ENCODE results near the gene INPP5K. TPM values are rescaled to one million over a fixed set of nuclear protein-coding genes. Genes with fewer than 3 reads are reported as not detected.

The INPP5K gene
- total and polyA plus RNA-seq, 10 of the 15 experiments (the other 5 are each of a cell fraction or from before 2014, with no cell fraction given): 0.58 to 41.2 (median 23.3) TPM

DNA sequence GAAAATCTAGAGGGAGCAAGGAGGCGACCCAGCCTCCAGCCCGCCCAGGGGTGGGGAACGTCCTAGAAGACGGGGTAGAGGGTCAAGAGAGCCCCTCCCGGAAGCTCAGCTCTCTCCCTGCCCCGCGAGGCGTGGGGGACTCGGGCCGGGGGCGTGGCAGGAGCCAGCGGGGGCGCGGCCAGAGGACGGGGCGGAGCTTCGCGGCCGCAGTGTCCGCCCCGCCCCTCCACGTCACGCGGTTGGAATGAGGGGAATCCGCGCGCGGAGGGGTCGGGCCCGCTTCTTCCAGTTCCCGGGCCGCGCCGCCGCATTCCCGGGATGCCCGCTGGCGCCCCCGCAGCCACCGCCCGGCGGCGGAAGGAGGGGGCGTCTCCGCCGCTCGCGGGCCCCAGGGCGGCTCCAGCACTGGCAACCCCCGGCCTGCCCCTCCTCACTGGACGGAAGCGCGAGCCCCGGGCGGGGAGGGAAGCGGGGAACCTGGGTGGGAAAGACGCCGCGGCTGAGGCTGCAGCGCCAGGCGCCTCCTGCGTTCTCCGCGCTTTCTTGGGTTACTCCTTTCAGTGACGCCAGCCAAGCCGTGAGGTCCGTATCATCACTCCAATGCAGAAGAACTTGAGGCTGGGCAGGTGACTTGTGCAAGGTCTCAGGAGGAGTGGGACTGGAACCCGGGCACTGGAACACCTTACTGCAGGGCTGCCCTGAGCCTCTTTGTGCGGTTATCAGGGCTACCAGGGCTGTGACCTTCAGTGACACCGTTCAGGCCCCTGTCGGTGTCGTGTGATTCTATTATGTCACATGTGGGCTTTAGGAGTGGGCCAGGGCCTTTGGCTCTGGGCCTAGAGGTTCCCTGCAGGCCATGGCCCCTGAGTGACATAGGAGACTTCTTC lies 28.2 kb downstream of the INPP5K start (continued):
- TF ChIP-seq, protein P1, sequence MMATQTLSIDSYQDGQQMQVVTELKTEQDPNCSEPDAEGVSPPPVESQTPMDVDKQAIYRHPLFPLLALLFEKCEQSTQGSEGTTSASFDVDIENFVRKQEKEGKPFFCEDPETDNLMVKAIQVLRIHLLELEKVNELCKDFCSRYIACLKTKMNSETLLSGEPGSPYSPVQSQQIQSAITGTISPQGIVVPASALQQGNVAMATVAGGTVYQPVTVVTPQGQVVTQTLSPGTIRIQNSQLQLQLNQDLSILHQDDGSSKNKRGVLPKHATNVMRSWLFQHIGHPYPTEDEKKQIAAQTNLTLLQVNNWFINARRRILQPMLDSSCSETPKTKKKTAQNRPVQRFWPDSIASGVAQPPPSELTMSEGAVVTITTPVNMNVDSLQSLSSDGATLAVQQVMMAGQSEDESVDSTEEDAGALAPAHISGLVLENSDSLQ (IDR thresholded peaks at IDR 0.05): no peak
- TF ChIP-seq NRF1 (conservative IDR thresholded peaks at IDR 0.05; ENCODE audit: low read depth, low read length): no peak
- TF ChIP-seq, protein P2, sequence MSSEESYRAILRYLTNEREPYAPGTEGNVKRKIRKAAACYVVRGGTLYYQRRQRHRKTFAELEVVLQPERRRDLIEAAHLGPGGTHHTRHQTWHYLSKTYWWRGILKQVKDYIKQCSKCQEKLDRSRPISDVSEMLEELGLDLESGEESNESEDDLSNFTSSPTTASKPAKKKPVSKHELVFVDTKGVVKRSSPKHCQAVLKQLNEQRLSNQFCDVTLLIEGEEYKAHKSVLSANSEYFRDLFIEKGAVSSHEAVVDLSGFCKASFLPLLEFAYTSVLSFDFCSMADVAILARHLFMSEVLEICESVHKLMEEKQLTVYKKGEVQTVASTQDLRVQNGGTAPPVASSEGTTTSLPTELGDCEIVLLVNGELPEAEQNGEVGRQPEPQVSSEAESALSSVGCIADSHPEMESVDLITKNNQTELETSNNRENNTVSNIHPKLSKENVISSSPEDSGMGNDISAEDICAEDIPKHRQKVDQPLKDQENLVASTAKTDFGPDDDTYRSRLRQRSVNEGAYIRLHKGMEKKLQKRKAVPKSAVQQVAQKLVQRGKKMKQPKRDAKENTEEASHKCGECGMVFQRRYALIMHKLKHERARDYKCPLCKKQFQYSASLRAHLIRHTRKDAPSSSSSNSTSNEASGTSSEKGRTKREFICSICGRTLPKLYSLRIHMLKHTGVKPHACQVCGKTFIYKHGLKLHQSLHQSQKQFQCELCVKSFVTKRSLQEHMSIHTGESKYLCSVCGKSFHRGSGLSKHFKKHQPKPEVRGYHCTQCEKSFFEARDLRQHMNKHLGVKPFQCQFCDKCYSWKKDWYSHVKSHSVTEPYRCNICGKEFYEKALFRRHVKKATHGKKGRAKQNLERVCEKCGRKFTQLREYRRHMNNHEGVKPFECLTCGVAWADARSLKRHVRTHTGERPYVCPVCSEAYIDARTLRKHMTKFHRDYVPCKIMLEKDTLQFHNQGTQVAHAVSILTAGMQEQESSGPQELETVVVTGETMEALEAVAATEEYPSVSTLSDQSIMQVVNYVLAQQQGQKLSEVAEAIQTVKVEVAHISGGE (CRISPR knock-in tag; IDR thresholded peaks at IDR 0.05): no peak
- no peak for TF ChIP-seq JUND (IDR thresholded peaks at IDR 0.05; ENCODE audit: low read depth, low read length)
- no peak for TF ChIP-seq GABPA (IDR thresholded peaks at IDR 0.05; ENCODE audit: low read depth)
- no peak for TF ChIP-seq STAT3 (IDR thresholded peaks at IDR 0.05; ENCODE audit: low read depth, low read length)
- no peak for TF ChIP-seq ESRRA (IDR thresholded peaks at IDR 0.05; ENCODE audit: low read length)
- no peak for TF ChIP-seq RAD51 (IDR thresholded peaks at IDR 0.05)
- no peak for TF ChIP-seq POU2F2 (IDR thresholded peaks at IDR 0.05; ENCODE audit: borderline replicate concordance, low read depth, low read length)
- TF ChIP-seq HDAC2 (IDR thresholded peaks at IDR 0.05): no peak
- TF ChIP-seq SPI1 (IDR thresholded peaks at IDR 0.05; ENCODE audit: borderline replicate concordance, insufficient read depth, low read depth, low read length): no peak
- TF ChIP-seq, protein P3, sequence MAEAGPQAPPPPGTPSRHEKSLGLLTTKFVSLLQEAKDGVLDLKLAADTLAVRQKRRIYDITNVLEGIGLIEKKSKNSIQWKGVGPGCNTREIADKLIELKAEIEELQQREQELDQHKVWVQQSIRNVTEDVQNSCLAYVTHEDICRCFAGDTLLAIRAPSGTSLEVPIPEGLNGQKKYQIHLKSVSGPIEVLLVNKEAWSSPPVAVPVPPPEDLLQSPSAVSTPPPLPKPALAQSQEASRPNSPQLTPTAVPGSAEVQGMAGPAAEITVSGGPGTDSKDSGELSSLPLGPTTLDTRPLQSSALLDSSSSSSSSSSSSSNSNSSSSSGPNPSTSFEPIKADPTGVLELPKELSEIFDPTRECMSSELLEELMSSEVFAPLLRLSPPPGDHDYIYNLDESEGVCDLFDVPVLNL (IDR thresholded peaks at IDR 0.05; ENCODE audit: low read depth, low read length): no peak
- TF ChIP-seq CBFB (IDR thresholded peaks at IDR 0.05; ENCODE audit: low read depth): no peak
- TF ChIP-seq RUNX3 (IDR thresholded peaks at IDR 0.05; ENCODE audit: low read length): no peak
- TF ChIP-seq YBX1 (IDR thresholded peaks at IDR 0.05): no peak
- TF ChIP-seq BRCA1 (IDR thresholded peaks at IDR 0.05; ENCODE audit: low read depth, low read length): no peak
- TF ChIP-seq, protein P4, sequence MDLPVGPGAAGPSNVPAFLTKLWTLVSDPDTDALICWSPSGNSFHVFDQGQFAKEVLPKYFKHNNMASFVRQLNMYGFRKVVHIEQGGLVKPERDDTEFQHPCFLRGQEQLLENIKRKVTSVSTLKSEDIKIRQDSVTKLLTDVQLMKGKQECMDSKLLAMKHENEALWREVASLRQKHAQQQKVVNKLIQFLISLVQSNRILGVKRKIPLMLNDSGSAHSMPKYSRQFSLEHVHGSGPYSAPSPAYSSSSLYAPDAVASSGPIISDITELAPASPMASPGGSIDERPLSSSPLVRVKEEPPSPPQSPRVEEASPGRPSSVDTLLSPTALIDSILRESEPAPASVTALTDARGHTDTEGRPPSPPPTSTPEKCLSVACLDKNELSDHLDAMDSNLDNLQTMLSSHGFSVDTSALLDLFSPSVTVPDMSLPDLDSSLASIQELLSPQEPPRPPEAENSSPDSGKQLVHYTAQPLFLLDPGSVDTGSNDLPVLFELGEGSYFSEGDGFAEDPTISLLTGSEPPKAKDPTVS (IDR thresholded peaks at IDR 0.05; ENCODE audit: low read depth, low read length): no peak
- TF ChIP-seq NFXL1 (IDR thresholded peaks at IDR 0.05; ENCODE audit: borderline replicate concordance): 0 out of 2 replicates have a peak, but pooled peaks have one; percentile 51
- no peak; the same call in 1 of the 2 replicates for TF ChIP-seq CREM (IDR thresholded peaks at IDR 0.05; ENCODE audit: low read depth)
- TF ChIP-seq RFX5 (IDR thresholded peaks at IDR 0.05; ENCODE audit: low read depth, low read length): no peak
- TF ChIP-seq, protein P5, sequence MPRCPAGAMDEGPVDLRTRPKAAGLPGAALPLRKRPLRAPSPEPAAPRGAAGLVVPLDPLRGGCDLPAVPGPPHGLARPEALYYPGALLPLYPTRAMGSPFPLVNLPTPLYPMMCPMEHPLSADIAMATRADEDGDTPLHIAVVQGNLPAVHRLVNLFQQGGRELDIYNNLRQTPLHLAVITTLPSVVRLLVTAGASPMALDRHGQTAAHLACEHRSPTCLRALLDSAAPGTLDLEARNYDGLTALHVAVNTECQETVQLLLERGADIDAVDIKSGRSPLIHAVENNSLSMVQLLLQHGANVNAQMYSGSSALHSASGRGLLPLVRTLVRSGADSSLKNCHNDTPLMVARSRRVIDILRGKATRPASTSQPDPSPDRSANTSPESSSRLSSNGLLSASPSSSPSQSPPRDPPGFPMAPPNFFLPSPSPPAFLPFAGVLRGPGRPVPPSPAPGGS (IDR thresholded peaks at IDR 0.05; ENCODE audit: borderline replicate concordance, insufficient read depth, low read depth, low read length, poor library complexity, severe bottlenecking): no peak
